ENCODE measurements around the gene LACC1. TPM values are rescaled to one million over a fixed set of nuclear protein-coding genes. Genes with fewer than 3 reads are reported as not detected.

The LACC1 gene
- polyA plus RNA-seq, 10 donors, result 1.2 to 2.9 (median 2.2) TPM

DNA sequence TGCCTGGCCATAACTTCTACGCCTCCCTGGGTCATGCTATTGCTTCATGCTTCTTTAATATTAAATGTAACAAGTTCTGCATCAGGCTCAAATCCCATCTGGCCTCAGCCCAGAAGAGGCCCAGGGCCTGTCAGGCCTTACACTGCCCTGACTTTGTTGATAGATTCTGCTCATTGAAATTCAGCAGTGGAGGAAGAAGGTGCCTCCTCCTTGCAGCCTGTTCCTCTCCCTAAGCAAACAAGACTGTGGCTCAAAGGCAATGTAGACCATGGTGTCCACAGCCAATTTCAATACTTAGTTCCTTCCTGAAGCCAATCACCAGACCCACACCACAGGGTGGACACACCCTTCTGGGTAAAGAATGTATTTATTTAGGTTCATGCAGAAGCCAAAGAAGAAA, 59.4 kb downstream of the LACC1 start:
- peak in 1 of 3 donors; percentile 28 for DNase-seq

DNA sequence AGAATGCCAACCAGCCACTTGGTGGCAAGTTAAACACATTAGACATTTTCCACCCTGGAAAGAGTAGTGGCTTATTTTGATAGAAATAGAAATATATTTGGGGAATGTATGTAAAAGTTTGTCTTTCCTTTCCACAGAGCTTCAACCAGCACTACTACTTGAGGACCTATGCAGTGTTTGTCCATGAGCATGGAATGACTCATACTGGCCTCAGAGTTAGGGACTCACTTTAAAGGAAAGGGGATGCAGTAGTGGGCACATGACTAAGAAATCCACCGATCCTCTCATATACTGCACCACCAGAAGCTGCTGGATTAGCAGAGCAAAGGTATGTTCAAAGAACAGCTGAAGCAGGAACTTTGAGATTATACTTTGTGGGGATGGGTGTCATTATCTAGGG, 62.6 kb downstream of the LACC1 start:
- DNase-seq, result no peak

Other genes starting within 250 kb of the LACC1 start
- gene ENOX1, start 92.9 kb upstream of the LACC1 start, polyA plus RNA-seq (ENCODE audit: insufficient read length in 10 of 10), result 10 to 100 TPM in 6 of 10 donors, 1 to 10 TPM in 4; 9.1 to 12.6 (median 11.4) TPM
- gene CCDC122, start 164 bp upstream of the LACC1 start, polyA plus RNA-seq (ENCODE audit: insufficient read length in 10 of 10), result 1 to 10 TPM; 1.7 to 4.7 (median 3.5) TPM